GM18870 (cell line): ENCODE data around the gene HLA-DPB1.
A peak's percentile ranks its signal among the peaks of the same experiment; 100 is the strongest.

Source experiments
- ATAC-seq: cut with Tn5 transposase; IDR thresholded peaks from one replicate; pipeline ENCODE4 v1.9.1; 2021; ENCODE audit warnings: moderate library complexity; ENCODE audit not compliant: unreplicated experiment

Gene HLA-DPB1

GRCh38 chr6:33070909-33071308 is 4.9 kb upstream of the HLA-DPB1 start:
- no peak for ATAC-seq

GRCh38 chr6:33071569-33071968 is 4.2 kb upstream of the HLA-DPB1 start:
- ATAC-seq, result no peak

DNA sequence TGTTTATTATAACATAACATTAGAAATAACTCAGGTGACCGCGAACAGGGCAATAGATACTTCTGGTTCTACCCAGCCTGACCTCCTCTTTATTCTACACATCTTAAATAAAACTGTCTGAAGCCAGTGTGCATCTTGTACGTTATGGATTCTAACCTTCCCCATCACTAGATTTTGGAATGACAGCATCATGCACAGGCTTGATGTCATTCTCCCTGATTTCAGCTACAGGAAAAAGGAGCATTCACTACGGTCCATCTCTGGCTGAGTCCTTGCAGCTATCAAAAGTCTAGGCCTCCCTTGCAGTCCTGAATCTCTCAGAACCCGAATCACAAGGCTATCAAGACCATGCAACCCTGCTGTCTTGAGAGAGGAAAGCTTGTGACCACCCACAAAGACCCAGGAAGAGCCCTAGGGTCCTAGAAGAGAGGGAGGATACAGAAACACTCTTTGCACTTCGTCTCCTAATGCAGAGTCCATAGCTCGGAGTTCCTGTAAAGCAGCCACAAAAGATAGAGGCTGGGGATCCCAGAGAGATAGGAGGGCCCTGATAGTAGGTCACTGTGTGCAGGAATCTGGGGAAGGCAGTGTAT is 3.2 kb upstream of the HLA-DPB1 start:
- no peak for ATAC-seq

GRCh38 chr6:33073431-33073871 is 2.3 kb upstream of the HLA-DPB1 start, which contains the start of gene HLA-DPA1:
TSS of gene HLA-DPA1 (minus strand) at chr6:33073649.
- ATAC-seq, result peak; percentile 71

DNA sequence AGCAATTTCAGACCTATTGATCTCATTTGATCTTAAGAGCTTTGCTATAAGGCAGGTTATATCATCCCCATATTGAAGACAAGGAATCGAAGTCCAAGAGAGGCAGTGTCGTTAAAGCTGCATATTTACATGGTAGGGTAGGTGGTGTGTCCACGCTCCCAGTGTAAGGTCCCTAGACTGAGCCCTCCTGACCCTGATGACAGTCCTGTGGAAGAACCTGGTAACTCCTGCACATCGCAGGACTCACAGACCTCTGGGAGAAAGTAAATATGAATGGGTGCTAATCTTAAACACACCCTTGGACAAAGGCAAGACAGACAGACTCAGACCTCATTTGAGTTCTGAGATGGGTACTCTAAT is 602 bp upstream of the HLA-DPB1 start:
- no peak for ATAC-seq

- no peak for ATAC-seq
These were observed 680 bp downstream of the HLA-DPB1 start for GRCh38 chr6:33076406-33076934.

GRCh38 chr6:33077908-33078307 is 2.1 kb downstream of the HLA-DPB1 start:
- no peak for ATAC-seq

DNA sequence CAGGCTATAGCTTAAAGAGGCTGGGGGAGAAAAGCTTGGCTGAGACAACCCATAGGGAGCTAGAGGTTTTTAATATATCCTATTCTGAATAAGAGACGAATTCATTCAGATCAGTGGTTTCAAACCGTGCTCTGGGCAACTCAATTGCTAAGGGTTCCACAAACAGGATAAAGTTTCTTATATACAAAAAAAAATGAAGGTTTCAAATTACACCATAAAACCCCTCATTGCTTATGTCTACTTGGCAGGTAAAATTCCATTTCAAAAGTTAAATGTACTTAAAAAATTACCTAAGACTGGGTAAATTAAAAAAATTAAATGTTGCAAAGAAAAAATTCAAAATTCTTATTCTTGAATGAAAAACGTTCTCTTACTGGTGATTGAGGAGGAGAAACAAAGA is 2.7 kb downstream of the HLA-DPB1 start:
- no peak for ATAC-seq

GRCh38 chr6:33078919-33079521 is 3.2 kb downstream of the HLA-DPB1 start:
- ATAC-seq, result no peak

DNA sequence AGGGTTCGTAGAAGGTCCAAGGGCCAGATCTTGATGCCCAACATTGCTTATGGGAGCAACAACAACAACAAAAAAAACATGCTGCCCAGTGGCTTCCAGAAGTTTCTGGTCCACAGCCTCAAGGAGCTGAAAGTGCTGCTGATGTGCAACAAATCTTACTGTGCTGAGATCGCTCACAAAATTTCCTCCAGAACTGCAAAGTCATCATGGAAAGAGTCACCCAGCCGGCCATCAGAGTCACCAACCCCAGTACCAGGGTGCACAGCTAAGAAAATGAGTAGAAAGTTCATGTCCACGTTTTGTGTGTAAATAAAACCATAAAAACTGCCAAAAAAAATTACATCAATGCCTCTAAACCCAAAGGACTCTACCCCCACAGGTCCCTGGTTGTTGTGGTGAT is 3.8 kb downstream of the HLA-DPB1 start:
- no peak for ATAC-seq

GRCh38 chr6:33080127-33081089 is 4.6 kb downstream of the HLA-DPB1 start:
- ATAC-seq, result no peak

GRCh38 chr6:33081098-33081824 is 5.5 kb downstream of the HLA-DPB1 start:
- no peak for ATAC-seq

DNA sequence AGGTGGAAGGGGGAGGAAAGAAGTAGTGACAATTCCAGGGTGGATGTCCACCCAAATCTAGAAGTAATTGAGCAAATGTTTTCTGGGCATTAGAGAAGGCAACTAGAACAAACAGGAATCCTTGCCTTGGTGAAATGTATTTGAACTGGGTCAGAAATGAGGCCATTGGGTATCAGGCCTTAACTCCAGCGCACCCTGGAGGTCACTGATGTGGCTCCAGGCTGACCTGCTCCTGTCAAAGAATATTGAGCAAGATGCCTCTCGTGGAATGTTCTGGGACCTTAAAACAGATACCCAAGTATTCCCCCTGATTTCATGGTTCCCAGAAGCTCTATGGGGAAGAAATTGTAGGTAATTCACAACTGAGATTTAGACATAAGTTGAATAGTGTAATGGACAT is 6.9 kb downstream of the HLA-DPB1 start:
- ATAC-seq, result no peak

- ATAC-seq, result no peak
These were observed 9.8 kb downstream of the HLA-DPB1 start for GRCh38 chr6:33085627-33086026.

GRCh38 chr6:33088258-33088930 is 12.6 kb downstream of the HLA-DPB1 start:
- ATAC-seq, result no peak

DNA sequence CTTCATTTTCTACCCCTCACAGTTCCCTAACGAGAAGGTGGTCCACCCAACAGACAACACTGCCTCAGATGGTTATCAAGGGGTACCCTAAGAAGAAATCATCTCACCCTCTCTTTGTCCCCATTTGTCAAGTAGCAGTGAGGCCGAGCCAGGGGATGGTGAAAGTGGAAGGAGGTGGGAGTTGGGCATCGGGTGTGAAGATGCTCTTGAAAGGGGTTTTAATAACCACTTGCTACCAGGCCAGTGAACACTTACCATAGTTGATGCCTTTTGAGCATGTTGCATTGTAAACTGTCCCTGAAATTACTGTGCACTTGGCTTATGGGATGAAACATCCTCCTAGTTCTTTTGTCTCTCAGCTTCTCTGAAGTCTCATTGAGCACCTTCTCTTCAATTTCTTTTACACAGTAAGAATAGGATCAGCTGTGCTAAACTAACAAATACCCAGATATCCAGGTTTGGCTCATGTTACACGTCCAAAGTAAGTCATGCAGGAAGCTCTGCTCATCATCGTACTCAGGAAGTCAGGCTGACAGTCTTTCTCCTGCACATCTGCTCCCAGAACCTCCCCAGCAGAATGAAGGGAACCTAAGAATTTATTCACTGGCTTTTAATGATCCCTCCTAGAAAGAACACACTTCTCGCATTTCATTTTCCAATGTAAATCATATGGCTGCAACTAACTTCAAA is 13.3 kb downstream of the HLA-DPB1 start:
- ATAC-seq, result no peak

GRCh38 chr6:33091957-33092356 is 16.2 kb downstream of the HLA-DPB1 start:
- ATAC-seq, result no peak

GRCh38 chr6:33092385-33092784 is 16.6 kb downstream of the HLA-DPB1 start:
- ATAC-seq, result no peak

- ATAC-seq, result no peak
These were observed 18.1 kb downstream of the HLA-DPB1 start for GRCh38 chr6:33093855-33094254.

- no peak for ATAC-seq
These were observed 19.9 kb downstream of the HLA-DPB1 start for GRCh38 chr6:33095681-33096080.
